NCI-H510A (cell line): ENCODE measurements around the gene DCBLD1.

Source experiments
- DNase-seq: peaks from one replicate; lab custom pipeline; 2025; lab: John Stamatoyannopoulos, UW

DCBLD1 gene

GRCh38 chr6:117472667-117473066 is 9.8 kb upstream of the DCBLD1 start:
- no peak for DNase-seq

DNA sequence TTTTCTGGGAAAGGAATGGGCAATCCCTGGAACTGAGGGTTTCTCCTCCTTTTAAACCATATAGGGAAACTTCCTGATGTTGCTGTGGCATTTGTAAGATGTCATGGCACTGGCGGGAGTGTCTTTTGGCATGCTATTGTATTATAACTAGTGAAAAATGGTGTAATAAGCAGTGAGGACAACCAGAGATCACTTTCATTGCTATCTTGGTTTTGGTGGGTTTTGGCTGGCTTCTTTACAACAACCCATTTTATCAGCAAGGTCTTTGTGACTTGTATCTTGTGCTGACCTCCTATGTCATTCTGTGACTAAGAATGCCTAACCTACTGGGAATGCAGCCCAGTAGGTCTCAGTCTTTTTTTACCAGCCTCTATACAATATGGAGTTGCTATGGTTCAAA is 9.1 kb upstream of the DCBLD1 start:
- DNase-seq = no peak

DNA sequence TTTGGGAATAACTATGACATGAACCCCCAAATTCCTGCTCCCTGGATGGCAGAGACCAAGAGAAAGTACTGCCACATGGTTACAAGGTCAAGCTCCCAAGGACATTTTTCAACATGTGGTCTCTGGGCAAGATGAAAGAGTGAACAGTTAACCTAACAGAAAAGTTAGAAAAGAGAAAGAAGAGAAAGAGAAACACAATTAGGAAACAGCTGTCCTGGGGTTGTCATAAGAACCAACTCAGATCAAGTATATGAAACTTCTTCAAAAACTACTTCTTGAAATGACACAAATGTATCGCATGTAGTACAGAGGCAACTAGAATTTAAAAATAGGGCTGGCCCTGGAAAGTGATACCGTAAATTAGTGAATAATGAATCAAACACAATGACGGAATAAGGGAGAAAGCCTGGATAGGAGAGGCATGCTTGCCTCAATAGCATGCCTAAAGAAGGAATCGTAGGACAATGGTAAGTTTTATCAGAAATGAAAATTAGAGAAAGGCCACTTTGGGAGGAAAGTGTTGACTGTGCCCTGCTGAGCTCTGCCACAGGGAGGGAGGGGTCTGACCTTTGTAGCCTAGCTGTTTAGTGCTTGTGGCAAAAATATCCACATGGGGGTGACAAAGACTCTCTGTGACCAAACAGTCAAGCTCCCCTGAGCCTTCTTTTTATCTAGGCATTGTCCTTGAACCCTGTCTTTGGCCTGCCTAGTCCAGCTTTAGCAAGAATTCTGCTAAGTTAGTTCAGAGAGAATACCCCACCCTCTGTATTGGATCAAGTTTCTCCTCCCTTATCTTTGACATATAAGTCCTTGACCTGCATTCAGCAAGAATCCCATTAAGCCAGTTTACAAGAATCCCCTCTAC is 4.3 kb upstream of the DCBLD1 start:
- DNase-seq = no peak

DNA sequence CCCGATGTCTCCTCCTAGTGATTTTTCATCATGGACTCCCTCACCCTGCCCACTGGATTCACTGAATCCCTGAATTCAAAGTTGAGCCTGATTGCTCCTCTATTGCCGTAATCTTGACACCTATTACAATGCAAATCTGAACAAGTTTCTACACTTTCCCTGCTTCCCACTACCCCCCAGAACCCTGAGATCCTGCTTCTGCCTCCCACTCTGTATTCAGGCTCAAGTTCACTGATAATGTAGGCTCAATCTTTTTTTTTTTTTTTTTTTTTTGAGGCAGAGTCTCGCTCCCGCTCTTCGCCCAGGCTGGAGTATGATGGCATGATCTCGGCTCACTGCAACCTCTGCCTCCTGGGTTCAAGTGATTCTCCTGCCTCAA is 3.6 kb upstream of the DCBLD1 start:
- no peak for DNase-seq

- no peak for DNase-seq
Measured at GRCh38 chr6:117480651-117481050, 1.8 kb upstream of the DCBLD1 start.

DNA sequence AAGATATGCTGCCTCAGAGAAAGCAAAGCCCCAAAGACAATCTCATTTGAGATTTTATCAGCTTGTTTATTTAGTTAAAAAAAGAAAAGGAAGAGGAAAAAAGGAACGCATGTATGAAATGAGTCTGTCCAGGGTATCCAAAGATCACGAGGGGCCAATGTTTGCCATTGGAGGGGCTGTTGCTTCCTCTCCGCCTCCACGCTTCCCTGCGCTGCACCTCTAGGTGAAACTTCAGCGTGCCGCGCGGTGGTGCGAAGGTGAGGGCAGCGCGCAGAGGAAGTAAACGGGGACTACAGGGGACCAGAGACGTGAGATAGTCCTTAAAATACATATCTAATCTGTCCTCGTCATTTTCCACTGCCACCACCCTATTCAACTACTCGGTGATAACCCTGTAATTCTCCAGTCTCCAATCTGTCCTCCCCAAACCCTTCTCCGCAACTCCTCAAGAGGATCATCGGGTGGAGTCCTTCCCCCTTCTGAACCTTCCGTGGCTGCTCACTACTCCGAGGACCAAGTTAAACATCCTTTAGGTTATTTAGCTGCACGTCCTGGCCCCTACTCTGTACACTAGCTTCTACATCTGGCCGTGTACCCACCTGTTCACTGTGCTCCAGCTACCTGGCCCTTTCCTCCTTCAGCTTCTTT is 1.1 kb upstream of the DCBLD1 start:
- no peak for DNase-seq

DNA sequence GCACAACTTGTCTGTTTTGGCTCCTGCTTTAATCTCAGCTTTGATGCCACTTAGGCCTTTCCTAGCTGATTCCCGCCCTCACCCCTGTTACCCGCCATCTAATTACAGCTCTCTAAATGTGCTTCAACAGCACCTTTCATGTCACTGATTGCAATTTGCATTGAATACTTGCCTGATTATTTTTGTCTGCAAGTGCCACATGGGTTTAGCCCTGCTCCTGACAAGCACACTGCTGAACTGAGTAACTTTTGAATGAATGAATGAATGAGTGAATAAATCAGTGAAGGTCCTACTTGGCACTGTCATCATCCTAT is 591 bp upstream of the DCBLD1 start:
- no peak for DNase-seq

DNA sequence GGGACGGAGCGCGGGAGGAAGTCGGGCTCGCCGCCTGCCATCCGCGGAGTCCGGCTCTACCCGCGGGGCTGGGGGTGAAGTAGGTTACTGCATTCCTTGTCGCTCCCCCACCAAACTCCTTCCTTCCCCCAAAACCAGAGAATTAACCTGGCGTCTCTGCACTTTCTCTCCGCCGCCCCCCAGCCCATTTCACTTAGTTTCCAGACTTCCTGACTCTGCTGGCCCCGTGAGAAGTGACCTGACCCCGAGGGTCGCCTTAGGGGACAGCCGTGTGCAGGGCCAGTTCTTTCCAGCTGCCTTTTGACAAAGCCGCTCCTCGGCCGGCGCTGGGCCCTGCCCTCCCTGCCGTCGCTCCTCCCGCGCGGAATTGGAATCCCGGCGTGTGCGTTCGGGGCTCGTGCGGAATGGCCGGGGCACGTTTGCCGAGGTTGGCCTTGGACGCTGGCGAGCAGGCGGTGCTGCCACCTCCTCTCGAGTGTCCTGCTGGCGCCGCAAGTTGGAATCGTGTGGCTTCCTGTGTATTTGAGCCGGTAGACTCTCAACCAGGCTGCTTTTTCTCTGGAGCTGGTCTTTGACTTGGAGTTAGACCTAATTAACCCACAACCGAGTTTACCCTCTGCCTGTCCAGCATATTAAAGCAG is 650 bp downstream of the DCBLD1 start:
- DNase-seq = peak; percentile 19

- no peak for DNase-seq
Measured at GRCh38 chr6:117483645-117484016, 1.2 kb downstream of the DCBLD1 start.

GRCh38 chr6:117484052-117484646 is 1.7 kb downstream of the DCBLD1 start:
- DNase-seq = no peak

GRCh38 chr6:117485433-117485832 is 3.0 kb downstream of the DCBLD1 start:
- DNase-seq = no peak

- DNase-seq = no peak
Measured at GRCh38 chr6:117487821-117488220, 5.3 kb downstream of the DCBLD1 start.

DNA sequence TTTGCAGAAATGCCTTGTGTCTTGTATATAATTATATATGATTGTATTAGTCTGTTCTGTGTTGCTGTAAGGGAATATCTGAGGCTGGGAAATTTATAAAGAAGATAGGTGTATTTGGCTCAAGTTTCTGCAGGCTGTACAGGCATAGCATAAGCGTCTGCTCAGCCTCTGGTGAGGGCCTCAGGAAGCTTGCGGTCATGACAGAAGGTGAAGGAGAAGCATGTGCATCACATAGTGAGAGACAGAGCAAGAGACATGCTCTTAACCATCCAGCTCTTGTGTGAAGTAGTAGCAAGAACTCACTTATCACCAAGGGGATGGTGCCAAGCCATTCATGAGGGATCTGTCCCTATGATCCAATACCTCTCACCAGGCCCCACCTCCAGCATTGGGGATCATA is 6.5 kb downstream of the DCBLD1 start:
- no peak for DNase-seq

- no peak for DNase-seq
Measured at GRCh38 chr6:117491916-117492315, 9.4 kb downstream of the DCBLD1 start.

- no peak for DNase-seq
Measured at GRCh38 chr6:117493470-117493869, 11.0 kb downstream of the DCBLD1 start.

DNA sequence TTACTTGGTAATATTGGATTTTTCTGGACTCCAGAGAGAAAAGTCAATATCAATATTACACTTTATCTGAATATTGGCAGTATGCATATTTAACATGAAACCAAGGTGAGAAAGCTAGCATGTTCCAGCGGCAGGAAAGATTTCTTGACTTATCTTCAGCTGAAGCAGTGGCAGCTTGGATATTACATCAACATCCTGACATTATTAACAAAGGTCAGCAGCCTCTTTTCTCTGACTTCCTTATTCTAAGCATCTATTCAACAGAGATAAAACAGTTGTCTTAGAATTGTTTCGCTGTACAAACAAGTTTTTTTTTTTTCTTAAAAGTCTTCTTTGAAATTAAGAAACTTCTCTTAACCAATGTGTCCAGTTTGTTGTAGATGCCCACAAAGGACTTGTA is 11.8 kb downstream of the DCBLD1 start:
- DNase-seq = no peak

DNA sequence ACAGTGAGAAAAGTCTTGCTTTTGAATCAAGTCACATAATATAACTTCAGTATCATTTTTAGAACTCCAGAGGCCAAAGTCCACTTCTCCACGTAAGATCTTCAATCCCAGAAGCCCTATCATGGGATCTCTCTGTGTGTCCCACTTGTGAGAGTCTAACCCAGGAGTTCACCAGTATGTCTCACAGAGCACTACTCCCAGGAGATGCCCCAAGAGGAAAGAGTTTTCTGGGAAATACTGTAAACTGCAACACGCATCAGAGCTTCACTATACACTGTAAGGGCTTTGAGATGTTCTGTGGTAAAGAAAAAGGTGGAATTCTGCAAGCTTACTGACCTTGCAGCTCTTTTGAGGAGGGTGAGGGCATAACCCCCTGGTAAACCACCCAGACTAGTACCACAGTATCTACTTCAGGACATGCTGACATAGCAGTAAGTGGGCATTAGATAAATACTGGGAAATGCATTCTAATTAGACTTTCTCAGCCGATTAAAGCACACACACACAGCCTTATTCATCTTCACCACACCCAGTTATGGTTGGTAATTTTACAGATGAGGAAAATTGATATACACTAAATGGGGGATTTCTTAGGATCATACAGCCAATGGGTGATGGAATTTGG is 12.3 kb downstream of the DCBLD1 start:
- no peak for DNase-seq

GRCh38 chr6:117495425-117495824 is 13.0 kb downstream of the DCBLD1 start:
- no peak for DNase-seq

DNA sequence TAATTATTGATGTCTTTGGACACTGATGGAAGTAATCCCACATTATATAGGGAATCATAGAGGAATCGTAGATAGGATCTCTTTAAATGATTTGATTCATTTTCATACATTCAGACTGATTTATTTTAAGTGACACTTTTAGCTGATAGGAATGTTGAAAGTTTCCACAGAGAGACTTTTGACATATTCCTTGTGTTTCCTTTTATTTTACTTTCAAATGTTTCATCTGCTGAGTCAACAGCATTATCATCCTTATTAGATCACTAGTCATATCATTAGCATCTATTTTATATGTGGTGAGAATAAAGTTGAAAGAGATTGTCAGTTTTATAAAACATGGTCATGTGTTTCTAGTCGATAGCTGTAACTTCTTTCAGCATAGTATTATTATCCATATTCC is 13.4 kb downstream of the DCBLD1 start:
- DNase-seq = no peak

DNA sequence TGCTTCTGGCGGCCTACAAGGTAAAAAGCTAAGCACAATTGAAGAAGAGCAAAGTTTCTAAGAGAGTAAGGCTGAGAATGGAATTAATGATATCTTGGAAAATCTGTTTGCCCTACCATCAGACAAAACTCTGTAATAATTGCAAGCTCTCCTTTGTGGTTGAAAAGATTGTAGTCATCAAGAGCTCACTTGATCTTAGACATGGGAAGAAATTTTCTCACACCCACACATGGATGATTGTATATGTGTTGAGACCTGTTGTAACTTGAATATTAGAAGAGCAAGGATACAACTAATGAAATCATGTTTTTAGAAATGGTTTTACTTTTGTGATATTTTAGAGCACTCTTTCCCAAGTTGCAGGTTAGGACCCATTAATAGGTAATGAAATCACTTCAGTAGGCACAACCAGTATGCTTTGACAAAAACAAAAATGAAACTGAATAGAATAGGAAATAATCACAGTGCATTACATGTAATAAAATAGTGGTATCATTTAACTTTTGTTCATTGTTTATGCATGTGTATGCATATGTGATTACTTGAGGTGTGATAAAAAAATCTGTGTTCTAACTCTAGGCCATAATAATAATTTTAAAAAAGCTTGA is 14.0 kb downstream of the DCBLD1 start:
- DNase-seq = no peak

DNA sequence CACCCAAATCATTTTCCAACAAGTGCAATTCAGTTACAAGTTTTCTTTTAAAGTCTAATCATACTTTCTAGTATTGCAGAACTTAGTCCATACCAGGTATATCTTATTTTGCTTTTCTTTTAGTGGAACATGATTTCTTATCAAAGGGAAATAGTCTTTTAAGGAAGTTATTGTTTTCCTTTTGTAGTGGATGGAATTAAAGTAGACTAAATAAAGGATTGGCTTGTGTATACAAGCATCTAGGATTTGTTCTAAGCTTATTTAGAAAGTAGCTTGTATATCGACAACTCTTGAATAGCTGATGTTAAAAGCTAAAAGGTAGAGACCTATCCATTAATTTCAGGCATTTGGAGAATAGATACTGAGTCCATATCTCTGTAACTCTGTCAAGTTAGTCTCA is 14.8 kb downstream of the DCBLD1 start:
- DNase-seq = no peak

DNA sequence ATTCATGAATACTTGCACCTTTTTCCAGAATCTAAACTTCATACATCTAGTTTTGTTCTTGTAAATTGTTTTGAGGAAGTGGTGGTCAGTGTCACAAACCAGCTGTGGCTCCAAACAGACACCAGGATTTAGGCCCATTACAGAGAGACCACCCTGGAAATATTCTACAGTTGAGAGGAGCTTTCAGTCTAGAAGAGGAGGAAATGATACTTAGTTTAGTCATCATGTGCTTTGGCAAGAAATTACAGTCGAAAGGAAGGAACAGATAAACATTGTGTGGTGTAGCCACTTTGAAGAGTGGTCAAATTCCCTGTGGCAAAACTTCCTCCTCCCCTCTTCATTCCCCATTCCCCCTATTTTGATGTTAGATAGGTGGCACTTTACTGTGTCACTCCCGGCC is 15.7 kb downstream of the DCBLD1 start:
- no peak for DNase-seq
